Colonic mucosa (tissue), 4 donors: ENCODE results near the gene CEP290. TPM values are rescaled to one million over a fixed set of nuclear protein-coding genes. Genes with fewer than 3 reads are reported as not detected.

Experiments
- DNase-seq: peaks from one replicate; pipeline ENCODE4 v3.0.0-alpha.2; 2020
- H3K27ac ChIP-seq: fragments of 200-600 bp; one replicate; pipeline ENCODE4 v1.8.0; 2021
- H3K27me3 ChIP-seq: fragments of 200-600 bp; one replicate; pipeline ENCODE4 v1.8.0; 2021
- H3K36me3 ChIP-seq: fragments of 200-600 bp; one replicate; pipeline ENCODE4 v1.8.0; 2021
- H3K4me1 ChIP-seq: fragments of 200-600 bp; one replicate; pipeline ENCODE4 v1.8.0; 2021; ENCODE audit warnings: mild to moderate bottlenecking
- H3K4me3 ChIP-seq: fragments of 200-600 bp; one replicate; pipeline ENCODE4 v1.8.0; 2021
- H3K9ac ChIP-seq, 2 donors: one replicate each; pipeline ENCODE4 v1.7.0; 2013; ENCODE audit warnings: control low read depth in 2 of 2, low read depth in 2 of 2, low read length in 2 of 2
- H3K9me3 ChIP-seq: fragments of 200-600 bp; one replicate; pipeline ENCODE4 v1.8.0; 2021
- intact Hi-C: fragments of 100-400 bp; cut with DNase I; formaldehyde crosslinking; loops from one replicate; pipeline ENCODE4 v1.14.1; 2022
- total RNA-seq, 2 donors: library from RNA; stranded (reverse); fragmentation: NEBNext Ultra II Directional in 1 of 2; extraction: Animal tissue kit (Norgen Biotek cat#: 25700) in 1 of 2; gene quantifications; one replicate each; pipeline ENCODE4 v1.2.1, GENCODE V29; 2021
- TF ChIP-seq, protein P1 (sequence below): fragments of 200-600 bp; IDR thresholded peaks from one replicate; pipeline ENCODE4 v1.8.0; 2022; ENCODE audit warnings: antibody characterized with exemption, mild to moderate bottlenecking
- donor health status: healthy.
- donor health status: DM: no; HTN: no; CAD: no.
- donor health status: DM: no; HTN: no; CAD: no.

The CEP290 gene
- total RNA-seq, 2 donors from 2014 or later = 6.8 to 6.9 TPM

- Histone ChIP-seq H3K27me3 (no peaks in the 10 kb centered on the region), H3K4me1 (no peaks in the 10 kb centered on the region), H3K9ac (no peak overlapping the region), H3K36me3 (no peaks in the 10 kb centered on the region), H3K27ac (no peak overlapping the region), H3K9me3 (no peaks in the 10 kb centered on the region), H3K4me3 (no peak overlapping the region)
- intact Hi-C loops = no loop called here
- TF ChIP-seq, protein P1, sequence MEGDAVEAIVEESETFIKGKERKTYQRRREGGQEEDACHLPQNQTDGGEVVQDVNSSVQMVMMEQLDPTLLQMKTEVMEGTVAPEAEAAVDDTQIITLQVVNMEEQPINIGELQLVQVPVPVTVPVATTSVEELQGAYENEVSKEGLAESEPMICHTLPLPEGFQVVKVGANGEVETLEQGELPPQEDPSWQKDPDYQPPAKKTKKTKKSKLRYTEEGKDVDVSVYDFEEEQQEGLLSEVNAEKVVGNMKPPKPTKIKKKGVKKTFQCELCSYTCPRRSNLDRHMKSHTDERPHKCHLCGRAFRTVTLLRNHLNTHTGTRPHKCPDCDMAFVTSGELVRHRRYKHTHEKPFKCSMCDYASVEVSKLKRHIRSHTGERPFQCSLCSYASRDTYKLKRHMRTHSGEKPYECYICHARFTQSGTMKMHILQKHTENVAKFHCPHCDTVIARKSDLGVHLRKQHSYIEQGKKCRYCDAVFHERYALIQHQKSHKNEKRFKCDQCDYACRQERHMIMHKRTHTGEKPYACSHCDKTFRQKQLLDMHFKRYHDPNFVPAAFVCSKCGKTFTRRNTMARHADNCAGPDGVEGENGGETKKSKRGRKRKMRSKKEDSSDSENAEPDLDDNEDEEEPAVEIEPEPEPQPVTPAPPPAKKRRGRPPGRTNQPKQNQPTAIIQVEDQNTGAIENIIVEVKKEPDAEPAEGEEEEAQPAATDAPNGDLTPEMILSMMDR = no peak
- no peak for DNase-seq
Observed at GRCh38 chr12:88127855-88128254, 14.0 kb downstream of the CEP290 start.

DNA sequence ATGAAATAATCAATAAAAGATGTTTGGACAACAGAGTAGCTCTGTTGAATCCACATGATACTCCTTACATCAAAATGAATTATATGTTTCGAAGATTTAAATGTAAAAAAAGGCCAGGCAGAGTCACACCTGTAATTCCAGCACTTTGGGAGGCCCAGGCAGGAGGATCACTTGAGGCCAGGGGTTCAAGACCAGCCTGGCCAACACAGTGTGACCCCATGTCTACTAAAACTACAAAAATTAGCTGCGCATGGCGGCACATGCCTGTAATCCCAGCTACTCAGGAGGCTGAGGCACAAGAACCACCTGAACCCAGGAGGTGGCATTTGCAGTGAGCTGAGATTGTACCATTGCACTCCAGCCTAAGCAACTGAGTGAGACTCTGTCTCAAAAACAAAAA, 14.8 kb downstream of the CEP290 start:
- Histone ChIP-seq H3K36me3 (no peaks in the 10 kb centered on the region), H3K9ac (no peak overlapping the region), H3K4me3 (no peak overlapping the region), H3K4me1 (no peaks in the 10 kb centered on the region), H3K9me3 (no peaks in the 10 kb centered on the region), H3K27me3 (no peaks in the 10 kb centered on the region), H3K27ac (no peak overlapping the region)
- TF ChIP-seq, protein P1 = no peak
- no peak for DNase-seq
- intact Hi-C loops = no loop called here

DNA sequence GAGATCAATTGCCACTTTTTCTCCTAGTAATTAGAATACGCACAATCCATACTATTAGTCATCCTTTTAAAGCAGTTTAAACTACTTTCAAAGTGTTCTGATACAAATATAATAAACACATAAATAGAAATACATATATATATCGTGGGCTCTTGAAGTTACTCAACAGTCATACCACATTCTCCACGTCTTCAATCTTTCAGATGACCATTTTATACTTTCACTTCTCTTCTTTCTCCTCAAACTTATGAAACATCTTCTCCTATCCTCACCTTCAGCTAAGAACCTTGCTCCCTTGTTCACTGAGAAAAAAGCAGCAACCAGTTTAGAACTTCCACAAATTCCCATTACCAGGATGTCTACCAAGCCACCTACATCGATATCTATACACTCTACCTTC, 19.2 kb downstream of the CEP290 start:
- Histone ChIP-seq H3K9ac (no peak overlapping the region), H3K36me3 (no peaks in the 10 kb centered on the region), H3K9me3 (no peaks in the 10 kb centered on the region), H3K27me3 (no peaks in the 10 kb centered on the region), H3K4me1 (no peaks in the 10 kb centered on the region), H3K4me3 (no peak overlapping the region), H3K27ac (no peak overlapping the region)
- intact Hi-C loops = no loop called here
- no peak for DNase-seq
- TF ChIP-seq, protein P1 = no peak

GRCh38 chr12:88113871-88114270, 28.0 kb downstream of the CEP290 start:
- Histone ChIP-seq H3K27me3 (no peaks in the 10 kb centered on the region), H3K4me1 (no peaks in the 10 kb centered on the region), H3K4me3 (no peak overlapping the region), H3K27ac (no peak overlapping the region), H3K9me3 (no peaks in the 10 kb centered on the region), H3K36me3 (no peaks in the 10 kb centered on the region), H3K9ac (no peak overlapping the region)
- intact Hi-C loops = no loop called here
- TF ChIP-seq, protein P1 = no peak
- no peak for DNase-seq

DNA sequence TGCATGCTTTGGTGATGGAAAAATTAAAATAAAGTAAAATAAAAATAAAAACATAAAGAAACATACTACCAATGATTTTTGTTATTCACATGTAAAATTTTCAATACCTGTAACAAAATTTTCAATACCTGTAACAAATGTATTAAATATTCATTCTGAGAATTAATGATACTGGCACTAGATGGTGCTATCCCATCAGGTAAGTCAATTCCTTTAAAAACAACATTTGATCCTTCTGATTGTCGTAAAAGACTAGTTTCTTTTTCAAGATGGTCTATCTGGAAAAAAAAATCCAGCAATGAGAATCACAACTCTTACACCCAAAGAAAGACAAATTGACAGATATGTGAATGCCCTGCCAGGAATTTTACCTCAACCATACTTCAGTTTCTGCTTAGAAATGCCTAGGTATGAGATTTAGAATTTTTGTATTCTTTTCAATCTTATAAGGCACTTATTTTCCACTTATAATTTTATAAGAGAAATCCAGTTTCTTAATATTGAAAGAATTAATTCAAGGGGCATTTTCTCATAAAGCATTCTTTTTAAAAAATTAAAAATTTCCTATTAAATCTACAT, 30.7 kb downstream of the CEP290 start:
- Histone ChIP-seq H3K9me3 (no peaks in the 10 kb centered on the region), H3K27ac (no peak overlapping the region), H3K9ac (no peak overlapping the region), H3K4me1 (no peaks in the 10 kb centered on the region), H3K36me3 (no peaks in the 10 kb centered on the region), H3K27me3 (no peaks in the 10 kb centered on the region), H3K4me3 (no peak overlapping the region)
- intact Hi-C loops = no loop called here
- TF ChIP-seq, protein P1 = peak; percentile 32
- DNase-seq = no peak
